GM19372 (cell line): Measurements from ENCODE around the gene SMURF1.

Experiments
- ATAC-seq: cut with Tn5 transposase; IDR thresholded peaks from one replicate; pipeline ENCODE4 v1.9.1; 2021; ENCODE audit warnings: mild to moderate bottlenecking, low read depth, moderate library complexity; ENCODE audit not compliant: unreplicated experiment

The SMURF1 gene

DNA sequence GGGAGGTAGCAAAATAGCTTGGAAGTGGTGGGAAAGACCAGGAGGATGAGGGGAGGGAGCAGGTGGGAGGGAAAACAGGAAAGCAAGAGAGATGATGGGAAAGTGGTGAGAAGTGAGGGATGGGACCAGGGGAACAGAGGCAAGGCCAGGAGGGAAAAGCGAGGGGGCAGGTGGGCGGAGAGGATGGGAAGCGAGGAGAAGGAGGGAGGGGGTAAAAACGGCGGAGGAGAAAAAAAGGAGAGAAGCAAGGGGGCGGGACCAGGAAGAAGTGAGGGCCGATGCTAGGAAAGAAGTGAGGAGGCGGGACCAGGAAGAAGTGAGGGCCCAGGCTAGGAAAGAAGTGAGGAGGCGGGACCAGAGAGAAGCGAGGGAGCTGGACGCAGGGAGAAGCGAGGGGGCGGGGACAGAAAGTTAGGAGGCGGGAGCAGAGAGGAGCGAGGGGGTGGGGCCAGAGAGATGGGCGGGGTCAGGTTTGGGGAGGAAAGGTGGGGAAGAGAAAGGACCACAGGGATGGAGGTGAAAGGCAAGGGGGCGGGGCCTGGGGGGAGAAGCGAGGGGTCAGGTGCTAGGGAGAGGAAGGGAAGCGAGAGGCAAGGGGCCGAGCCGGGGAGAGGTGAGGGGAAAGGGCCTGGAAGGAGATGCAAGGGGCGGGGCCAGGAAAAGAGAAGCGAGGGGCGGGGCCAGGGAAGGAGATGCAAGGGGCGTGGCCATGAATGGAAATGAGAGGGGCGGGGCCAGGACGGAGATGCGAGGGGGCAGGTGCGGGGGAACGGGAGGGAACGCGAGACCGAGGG is 984 bp downstream of the SMURF1 start:
- ATAC-seq = no peak

DNA sequence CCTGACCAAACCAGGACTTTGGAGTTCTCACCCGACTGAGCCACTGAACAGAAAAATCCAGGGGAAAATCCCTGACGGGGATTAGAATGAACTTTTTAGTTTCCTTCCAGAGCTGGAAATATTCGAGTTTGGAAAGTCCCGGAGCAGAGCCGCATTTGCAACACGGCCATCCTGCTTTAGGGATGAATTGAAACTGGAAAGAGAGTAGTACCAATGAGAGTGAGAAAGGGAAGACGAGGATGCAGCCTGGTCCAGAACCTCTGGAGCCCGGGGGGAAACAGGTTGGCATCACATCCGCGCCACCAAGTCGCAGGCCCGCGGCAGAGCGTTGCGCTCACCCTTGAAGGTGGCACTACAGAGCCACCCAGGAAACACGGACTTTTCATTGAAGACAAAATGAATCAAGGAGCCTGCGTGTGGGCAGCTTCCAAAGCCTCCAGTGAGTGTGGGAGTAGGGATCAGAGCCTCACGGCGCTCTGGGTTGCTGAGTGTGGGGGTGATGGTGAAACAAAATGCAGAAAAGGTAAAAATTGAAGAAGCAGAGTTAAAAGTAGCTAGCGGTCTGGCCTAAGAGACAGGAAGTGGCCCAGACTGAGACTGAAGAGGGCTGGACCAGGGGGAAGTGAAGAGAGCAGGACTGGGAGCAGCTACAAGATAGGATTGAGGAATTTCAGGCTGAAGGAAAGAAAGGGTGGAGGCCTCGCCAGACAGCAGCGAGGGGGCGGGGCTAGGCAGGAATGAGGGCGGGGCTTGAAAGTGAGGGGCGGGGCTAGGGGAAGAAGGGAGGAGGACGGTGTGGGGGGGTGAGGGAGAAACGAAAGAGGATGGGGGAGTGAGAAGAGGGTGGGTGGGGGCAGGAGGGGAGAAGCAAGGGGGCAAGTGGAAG is 1.8 kb downstream of the SMURF1 start:
- no peak for ATAC-seq

GRCh38 chr7:99141334-99141733 is 2.6 kb downstream of the SMURF1 start:
- no peak for ATAC-seq

DNA sequence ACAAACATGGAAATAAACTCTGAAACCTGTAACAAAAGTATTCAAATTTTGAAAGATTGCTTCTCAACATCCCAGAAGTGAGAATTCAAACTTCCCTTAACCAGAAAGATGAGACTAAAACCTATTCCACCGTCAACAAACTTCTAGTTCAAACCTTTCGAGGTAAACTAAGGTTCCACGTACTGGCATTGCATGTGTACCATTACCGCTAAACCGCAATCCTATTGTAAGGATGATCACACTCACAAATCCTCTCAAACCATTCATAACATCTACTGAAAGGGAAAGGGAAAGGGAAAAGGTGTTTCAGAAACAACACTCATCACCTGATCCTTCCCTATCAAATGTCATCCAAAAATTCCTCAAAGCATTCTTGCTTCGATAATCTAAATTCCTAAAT is 3.1 kb downstream of the SMURF1 start:
- ATAC-seq = no peak

- ATAC-seq = no peak
Observed at GRCh38 chr7:99139036-99139435, 4.9 kb downstream of the SMURF1 start.

- no peak for ATAC-seq
Observed at GRCh38 chr7:99137411-99138180, 6.3 kb downstream of the SMURF1 start.

DNA sequence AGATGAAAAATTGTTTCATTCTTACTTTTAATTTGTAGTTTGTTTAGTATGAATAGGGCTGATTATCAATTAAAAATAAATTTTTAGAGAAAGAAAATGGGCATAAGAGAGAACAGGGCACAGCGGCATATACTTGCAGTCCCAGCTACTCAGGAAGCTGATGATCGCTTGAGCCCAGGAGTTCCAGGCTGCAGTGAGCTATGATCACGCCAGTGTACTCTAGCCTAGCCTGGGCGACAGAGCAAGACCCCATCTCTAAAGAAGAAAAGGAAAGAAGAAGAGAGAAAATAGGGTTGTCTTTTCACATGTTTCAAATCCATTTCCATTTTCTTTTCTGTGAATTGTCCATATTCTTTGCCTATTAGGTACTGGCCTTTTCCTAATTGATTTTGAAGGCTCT is 8.0 kb downstream of the SMURF1 start:
- ATAC-seq = no peak

GRCh38 chr7:99133766-99134564 is 9.9 kb downstream of the SMURF1 start:
- ATAC-seq = no peak

GRCh38 chr7:99132595-99133321 is 11.2 kb downstream of the SMURF1 start:
- ATAC-seq = no peak

GRCh38 chr7:99131290-99131689 is 12.6 kb downstream of the SMURF1 start:
- ATAC-seq = no peak

DNA sequence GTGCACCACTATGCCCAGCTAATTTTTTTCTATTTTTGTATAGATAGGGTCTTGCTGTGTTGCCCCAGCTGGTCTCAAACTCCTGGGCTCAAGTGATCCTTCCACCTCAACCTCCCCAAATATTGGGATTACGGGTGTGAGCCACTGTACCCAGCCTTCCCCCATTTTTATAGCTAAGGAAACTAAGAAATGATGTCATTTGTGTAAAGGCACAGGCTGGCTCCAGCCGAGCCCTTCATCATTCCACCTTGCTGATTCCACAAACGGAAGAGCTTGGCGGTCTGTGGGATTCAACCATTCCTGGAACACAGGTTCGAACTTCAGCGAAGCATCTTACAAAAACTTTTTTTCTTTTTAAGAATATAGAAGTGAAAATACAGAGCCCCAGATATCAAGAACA is 14.4 kb downstream of the SMURF1 start:
- no peak for ATAC-seq

DNA sequence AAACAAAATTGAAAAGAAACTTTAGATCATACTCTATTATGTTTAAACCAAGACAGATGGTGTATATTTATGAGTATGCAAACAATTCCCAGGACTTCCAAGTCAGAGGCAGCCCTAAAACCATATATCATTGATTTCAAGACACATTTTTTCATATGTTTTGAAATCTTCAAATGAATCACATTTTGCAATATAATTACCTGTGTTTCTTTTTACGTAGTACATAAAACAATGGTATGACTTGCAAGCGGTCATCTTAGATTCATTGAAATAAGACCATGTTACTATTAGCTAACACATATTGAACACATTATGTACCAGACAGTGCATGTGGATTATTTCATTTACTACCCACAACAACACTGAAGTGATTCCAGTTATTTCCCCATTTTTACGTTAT is 14.9 kb downstream of the SMURF1 start:
- no peak for ATAC-seq

GRCh38 chr7:99128076-99128950 is 15.6 kb downstream of the SMURF1 start:
- ATAC-seq = no peak

- ATAC-seq = no peak
Observed at GRCh38 chr7:99127636-99128035, 16.3 kb downstream of the SMURF1 start.

DNA sequence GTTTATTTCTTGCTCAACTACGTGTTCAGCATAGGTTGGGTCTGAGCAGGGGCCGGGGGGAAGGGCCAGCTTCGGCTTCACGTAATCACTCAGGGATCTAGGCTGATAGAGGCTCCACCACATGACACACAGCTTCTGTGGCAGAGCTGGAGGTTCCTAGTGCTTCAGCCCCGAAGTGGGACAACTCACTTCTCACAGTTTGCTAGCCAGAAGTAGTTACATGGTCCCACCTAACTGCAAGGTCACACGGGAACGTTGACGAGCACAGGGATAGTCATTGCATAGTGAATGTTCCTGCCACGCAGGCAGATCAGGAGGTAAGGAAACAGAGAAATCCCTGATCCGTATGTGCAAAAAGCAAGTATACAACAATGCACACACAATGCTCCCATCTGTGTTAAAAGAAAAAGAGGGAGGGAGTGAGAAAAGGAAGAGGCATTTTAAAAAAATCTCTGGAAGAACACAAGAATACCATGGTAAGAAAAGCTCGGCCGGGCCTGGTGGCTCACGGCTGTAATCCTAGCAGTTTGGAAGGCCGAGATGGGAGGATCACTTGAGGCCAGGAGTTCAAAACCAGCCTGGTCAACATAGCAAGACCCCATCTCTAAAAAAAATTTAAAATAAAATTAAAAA is 16.9 kb downstream of the SMURF1 start:
- no peak for ATAC-seq

GRCh38 chr7:99125505-99125865 is 18.4 kb downstream of the SMURF1 start:
- no peak for ATAC-seq

DNA sequence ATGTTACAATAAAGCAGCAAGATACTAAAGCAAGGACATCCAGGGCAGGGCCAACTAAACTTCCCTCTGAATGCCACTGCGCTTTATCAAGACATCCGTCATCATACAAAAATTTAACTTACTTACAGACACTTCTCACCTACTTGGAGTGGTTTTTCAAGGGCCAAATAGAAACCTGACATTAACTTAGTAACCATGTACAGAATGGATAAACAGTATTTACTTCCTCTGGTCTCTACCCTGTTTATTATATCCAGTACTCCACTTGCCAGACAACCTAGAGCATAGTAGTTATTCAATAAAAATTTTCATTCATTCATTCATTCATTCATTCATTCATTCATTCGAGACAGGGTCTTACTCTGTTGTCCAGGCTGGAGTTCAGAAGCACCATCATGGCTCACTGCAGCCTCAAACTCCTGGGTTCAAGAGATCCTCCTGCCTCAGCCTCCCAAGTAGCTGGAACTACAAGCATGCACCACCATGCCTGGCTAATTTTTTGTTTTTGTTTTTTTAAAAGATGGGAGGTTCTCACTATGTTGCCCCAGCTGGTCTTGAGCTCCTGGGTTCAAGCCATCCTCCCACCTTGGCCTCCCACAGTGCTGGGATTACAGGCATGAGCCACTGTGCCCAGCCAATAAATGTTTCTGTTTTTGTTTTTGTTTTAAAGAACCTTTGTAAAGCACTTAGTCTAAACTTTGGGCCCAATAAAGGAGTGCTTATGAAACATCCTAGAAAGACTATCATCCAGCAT is 19.0 kb downstream of the SMURF1 start:
- no peak for ATAC-seq
